ENCODE results near the gene KLK13. TPM values are rescaled to one million over a fixed set of nuclear protein-coding genes. Genes with fewer than 3 reads are reported as not detected.

Gene KLK13
- total RNA-seq, 2 donors from 2014 or later, result 0.52 to 31.6 TPM

GRCh38 chr19:51024924-51025323 is 40.0 kb downstream of the KLK13 start:
- WGBS, 2 donors, result 16 to 28% methylated on average over 5 of the region's 5 CpGs
- H3K27ac ChIP-seq, result peak overlapping the region in 3 of 4 donors; percentile 17 to 88 (median 58)
- ATAC-seq (no peak), DNase-seq (no peak)
- H3K4me1 ChIP-seq, result peaks cover 42% of the 10 kb centered on the region
- H3K4me3 ChIP-seq, result no peak overlapping the region
- no peaks in the 10 kb centered on the region for H3K36me3 ChIP-seq (replicated peaks in 1 of 2; ENCODE audit: insufficient read depth in 1 of 2, low read depth in 2 of 2)
- no peaks in the 10 kb centered on the region for H3K9me3 ChIP-seq
- H3K27me3 ChIP-seq, result no peaks in the 10 kb centered on the region
- intact Hi-C loops (cut with DNase I), result loop anchor here (5.0 kb wide), 1 partner anchor 72 kb away; no protein-coding TSS in a partner anchor
- no peak for TF ChIP-seq CTCF (IDR thresholded peaks at IDR 0.05)
- no peak for TF ChIP-seq POLR2A (IDR thresholded peaks at IDR 0.05)

DNA sequence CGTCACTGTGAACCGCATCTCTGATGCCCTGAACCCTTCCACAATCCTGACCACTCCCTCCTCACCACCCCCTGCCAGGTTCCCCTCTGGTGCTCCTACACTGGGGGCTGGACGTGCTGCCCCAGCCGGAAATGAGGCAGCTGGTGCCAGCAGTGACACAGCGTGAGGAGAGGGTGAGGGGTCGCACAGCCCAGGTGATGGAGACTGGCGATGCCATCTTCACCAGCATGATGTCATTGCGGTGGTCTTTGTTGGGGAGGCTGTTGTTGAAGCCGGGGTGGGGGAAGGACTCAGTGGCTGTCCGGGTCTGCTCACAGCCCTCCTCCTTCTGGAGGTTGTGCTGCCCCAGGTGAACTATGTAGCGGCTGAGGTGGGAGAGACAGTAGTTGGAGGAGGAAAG is 40.9 kb downstream of the KLK13 start:
- Histone ChIP-seq H3K4me3 (no peak overlapping the region), H3K9me3 (no peaks in the 10 kb centered on the region), H3K36me3 (replicated peaks in 1 of 2; ENCODE audit: insufficient read depth in 1 of 2, low read depth in 2 of 2) (no peaks in the 10 kb centered on the region), H3K27ac (no peak overlapping the region), H3K27me3 (peaks cover 0 to 4% of the 10 kb centered on the region in 2 donors), H3K4me1 (peaks cover 51% of the 10 kb centered on the region)
- ATAC-seq (no peak), DNase-seq (no peak)
- 73 to 77% methylated on average over 11 of the region's 11 CpGs for WGBS, 2 donors
- TF ChIP-seq POLR2A (IDR thresholded peaks at IDR 0.05) (no peak), CTCF (IDR thresholded peaks at IDR 0.05) (no peak)
- intact Hi-C loops (cut with DNase I), result loop anchor here (5.0 kb wide), 1 partner anchor 73 kb away; no protein-coding TSS in a partner anchor

DNA sequence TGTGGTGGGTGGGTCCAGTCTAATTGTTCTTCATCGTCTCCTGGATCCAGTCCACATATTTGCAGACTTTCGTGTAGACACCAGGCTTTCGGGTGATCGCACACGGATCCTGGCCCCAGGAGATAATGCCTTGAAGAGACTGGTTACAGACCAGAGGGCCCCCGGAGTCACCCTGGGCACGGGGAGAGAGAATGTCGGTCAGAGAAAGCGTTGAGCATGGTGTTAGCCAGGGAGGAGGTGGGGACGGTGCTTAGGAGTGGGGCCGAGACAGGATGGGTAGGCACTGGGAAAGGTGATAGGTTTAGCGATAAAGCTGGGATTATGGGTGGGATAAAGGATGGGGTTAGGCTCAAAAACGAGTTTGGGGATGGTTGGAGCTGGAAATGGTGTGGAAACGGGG is 42.4 kb downstream of the KLK13 start:
- Histone ChIP-seq H3K9me3 (no peaks in the 10 kb centered on the region), H3K4me1 (peaks cover 58% of the 10 kb centered on the region), H3K4me3 (no peak overlapping the region), H3K27me3 (peaks cover 0 to 5% of the 10 kb centered on the region in 2 donors), H3K27ac (no peak overlapping the region), H3K36me3 (replicated peaks in 1 of 2; ENCODE audit: insufficient read depth in 1 of 2, low read depth in 2 of 2) (no peaks in the 10 kb centered on the region)
- intact Hi-C loops (cut with DNase I), result loop anchor here (5.0 kb wide), 1 partner anchor 75 kb away; no protein-coding TSS in a partner anchor
- DNase-seq (no peak), ATAC-seq (no peak)
- TF ChIP-seq CTCF (IDR thresholded peaks at IDR 0.05), result no peak
- no peak for TF ChIP-seq POLR2A (IDR thresholded peaks at IDR 0.05)
- WGBS, 2 donors, result 68 to 73% methylated on average over 14 of the region's 14 CpGs

- ATAC-seq (peak; percentile 57), DNase-seq (peak; percentile 41 to 66 (median 60))
- H3K4me1 ChIP-seq, result peaks cover 55% of the 10 kb centered on the region
- intact Hi-C loops (cut with DNase I), result loop anchor here (5.0 kb wide), 1 partner anchor 76 kb away; no protein-coding TSS in a partner anchor
- 24 to 39% methylated on average over 7 of the region's 7 CpGs for WGBS, 2 donors
- TF ChIP-seq POLR2A (IDR thresholded peaks at IDR 0.05) (no peak), CTCF (IDR thresholded peaks at IDR 0.05) (peak; percentile 42 to 82 (median 71))
- H3K9me3 ChIP-seq, result no peaks in the 10 kb centered on the region
- peak overlapping the region in 1 of 4 donors; percentile 19 for H3K27ac ChIP-seq
- no peaks in the 10 kb centered on the region for H3K36me3 ChIP-seq (replicated peaks in 1 of 2; ENCODE audit: insufficient read depth in 1 of 2, low read depth in 2 of 2)
- H3K4me3 ChIP-seq, result no peak overlapping the region
- peaks cover 0 to 5% of the 10 kb centered on the region in 2 donors for H3K27me3 ChIP-seq
These were observed 43.8 kb downstream of the KLK13 start for GRCh38 chr19:51020988-51021651.

- H3K27ac ChIP-seq, result no peak within 1 kb of the TSS
- TF ChIP-seq CTCF (IDR thresholded peaks at IDR 0.05) (no peak), POLR2A (IDR thresholded peaks at IDR 0.05) (no peak)
- H3K9me3 ChIP-seq, result no peaks in the 10 kb centered on the region
- DNase-seq (no peak), ATAC-seq (no peak)
- H3K36me3 ChIP-seq (replicated peaks in 1 of 2; ENCODE audit: insufficient read depth in 1 of 2, low read depth in 2 of 2), result no peaks in the 10 kb centered on the region
- H3K4me3 ChIP-seq, result no peak within 1 kb of the TSS
- WGBS, 2 donors, result 20 to 52% methylated on average over 4 to 14 of the region's 14 CpGs
- intact Hi-C loops (cut with DNase I), result no loop called here
- H3K4me1 ChIP-seq, result peaks cover 39% of the 10 kb centered on the region
- H3K27me3 ChIP-seq, result peaks cover 0 to 5% of the 10 kb centered on the region in 2 donors
These were observed 45.4 kb downstream of the KLK13 start, which contains the start of gene KLK10 for GRCh38 chr19:51019544-51019925. Gene KLK10, minus strand, starts transcription at chr19:51019709. Its CDS starts 579 bp downstream, at chr19:51019130.
